ENCODE measurements around the gene NOX1. TPM values are rescaled to one million over a fixed set of nuclear protein-coding genes. Genes with fewer than 3 reads are reported as not detected.
"Not testable (repeated sequence)": the region's sequence is repeated elsewhere in the genome, so short reads cannot be mapped to it uniquely, and the experiment has no call there.

NOX1 gene
- total RNA-seq, 1 donor from 2014 or later, result 0.70 TPM

DNA sequence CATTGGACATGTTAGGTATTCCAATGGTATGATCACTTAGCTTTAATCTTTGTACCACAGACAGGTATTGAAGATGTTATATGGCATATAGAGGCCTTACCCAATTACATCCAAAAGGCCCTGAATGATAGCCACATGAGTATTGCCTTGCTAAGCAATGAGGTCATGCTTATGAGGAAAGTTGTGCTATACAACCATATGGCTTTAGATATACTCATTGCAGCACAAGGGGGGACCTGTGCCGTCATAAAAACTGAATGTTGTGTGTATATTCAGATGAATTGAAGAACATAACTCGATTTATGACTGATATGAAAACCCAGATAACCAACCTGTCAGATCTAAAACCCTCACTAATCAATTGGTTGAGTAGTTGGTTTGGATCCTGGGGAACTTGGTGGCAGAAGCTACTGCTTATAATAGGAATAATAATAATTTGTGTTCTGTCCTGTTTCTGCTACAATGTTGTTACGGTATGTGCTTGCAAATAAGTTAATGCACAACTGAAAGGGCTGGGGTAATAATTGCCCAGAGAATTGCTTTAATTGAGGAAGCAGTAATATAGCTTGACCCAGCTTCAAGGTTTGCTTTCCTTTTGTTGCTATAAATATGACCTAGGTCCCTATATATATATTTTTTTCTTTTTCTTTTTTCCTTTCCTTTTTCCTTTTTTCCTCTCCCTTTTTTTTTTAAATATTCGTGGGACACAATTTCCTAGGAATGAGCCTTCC lies 75.5 kb downstream of the NOX1 start:
- Mint-ChIP-seq H3K36me3 (no peaks in the 10 kb centered on the region), H3K4me1 (ENCODE audit: unreplicated experiment) (no peaks in the 10 kb centered on the region), H3K9me3 (no peaks in the 10 kb centered on the region), H3K27ac (no peak overlapping the region), H3K27me3 (peaks cover 3% of the 10 kb centered on the region), H3K4me3 (no peak overlapping the region)
- DNase-seq (ENCODE audit: extremely low spot score, unreplicated experiment), result no peak
- TF ChIP-seq, protein P1, sequence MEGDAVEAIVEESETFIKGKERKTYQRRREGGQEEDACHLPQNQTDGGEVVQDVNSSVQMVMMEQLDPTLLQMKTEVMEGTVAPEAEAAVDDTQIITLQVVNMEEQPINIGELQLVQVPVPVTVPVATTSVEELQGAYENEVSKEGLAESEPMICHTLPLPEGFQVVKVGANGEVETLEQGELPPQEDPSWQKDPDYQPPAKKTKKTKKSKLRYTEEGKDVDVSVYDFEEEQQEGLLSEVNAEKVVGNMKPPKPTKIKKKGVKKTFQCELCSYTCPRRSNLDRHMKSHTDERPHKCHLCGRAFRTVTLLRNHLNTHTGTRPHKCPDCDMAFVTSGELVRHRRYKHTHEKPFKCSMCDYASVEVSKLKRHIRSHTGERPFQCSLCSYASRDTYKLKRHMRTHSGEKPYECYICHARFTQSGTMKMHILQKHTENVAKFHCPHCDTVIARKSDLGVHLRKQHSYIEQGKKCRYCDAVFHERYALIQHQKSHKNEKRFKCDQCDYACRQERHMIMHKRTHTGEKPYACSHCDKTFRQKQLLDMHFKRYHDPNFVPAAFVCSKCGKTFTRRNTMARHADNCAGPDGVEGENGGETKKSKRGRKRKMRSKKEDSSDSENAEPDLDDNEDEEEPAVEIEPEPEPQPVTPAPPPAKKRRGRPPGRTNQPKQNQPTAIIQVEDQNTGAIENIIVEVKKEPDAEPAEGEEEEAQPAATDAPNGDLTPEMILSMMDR (conservative IDR thresholded peaks at IDR 0.05), result no peak

DNA sequence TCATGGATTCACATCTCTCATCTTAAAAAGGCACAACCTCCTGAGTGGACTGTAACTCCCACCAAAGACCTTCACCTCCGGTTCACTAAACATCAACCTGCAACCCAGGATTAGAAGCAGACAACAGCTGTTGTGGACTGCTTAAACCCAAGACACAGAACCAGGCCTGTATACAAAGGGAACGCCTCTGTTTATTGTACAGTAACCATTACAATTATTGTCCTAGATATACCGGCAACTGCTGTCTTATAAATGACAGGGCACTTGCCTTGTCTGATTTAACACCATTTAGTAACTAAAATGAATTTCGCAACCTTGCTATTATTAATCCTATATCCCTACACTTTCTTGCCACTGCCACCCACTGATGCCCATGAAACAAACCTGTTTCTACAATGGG lies 76.8 kb downstream of the NOX1 start:
- TF ChIP-seq, protein P1 (conservative IDR thresholded peaks at IDR 0.05), result no peak
- no peak for DNase-seq (ENCODE audit: extremely low spot score, unreplicated experiment)
- Mint-ChIP-seq H3K27ac (no peak overlapping the region), H3K27me3 (no peaks in the 10 kb centered on the region), H3K4me3 (no peak overlapping the region), H3K9me3 (no peaks in the 10 kb centered on the region), H3K36me3 (no peaks in the 10 kb centered on the region), H3K4me1 (ENCODE audit: unreplicated experiment) (no peaks in the 10 kb centered on the region)

DNA sequence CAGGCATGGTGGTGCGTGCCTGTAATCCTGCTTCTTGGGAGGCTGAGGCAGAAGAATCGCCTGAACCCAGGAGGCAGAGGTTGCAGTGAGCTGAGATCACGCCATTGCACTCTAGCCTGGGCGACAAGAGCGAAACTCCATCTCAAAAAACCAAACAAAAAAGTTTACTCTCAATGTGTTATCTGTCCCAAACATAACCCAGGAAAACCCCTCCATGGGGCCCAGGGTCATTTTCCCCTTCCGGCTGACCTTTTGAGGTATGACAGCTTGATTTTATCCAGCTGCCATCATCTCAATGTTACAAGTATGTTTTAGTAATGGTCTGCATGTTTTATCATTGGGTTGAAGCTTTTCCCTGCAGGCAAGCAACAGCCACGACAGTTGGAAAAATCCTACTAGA lies 77.8 kb downstream of the NOX1 start:
- H3K4me1 Mint-ChIP-seq (ENCODE audit: unreplicated experiment); H3K27ac Mint-ChIP-seq; H3K36me3 Mint-ChIP-seq; DNase-seq (ENCODE audit: extremely low spot score, unreplicated experiment); H3K9me3 Mint-ChIP-seq; H3K27me3 Mint-ChIP-seq; H3K4me3 Mint-ChIP-seq: not testable (repeated sequence)

Other genes starting within 250 kb of the NOX1 start
- gene TSPAN6, start 237.6 kb downstream of the NOX1 start, total RNA-seq (ENCODE audit: low replicate concordance), result 99.3 and 140 TPM in 2 replicates
- 7.7 and 13.6 TPM in 2 replicates for gene SRPX2, start 230.2 kb downstream of the NOX1 start, total RNA-seq (ENCODE audit: low replicate concordance)
- 4.0 and 7.8 TPM in 2 replicates for gene SYTL4, start 142.2 kb downstream of the NOX1 start, total RNA-seq (ENCODE audit: low replicate concordance)
- gene CSTF2, start 54.0 kb downstream of the NOX1 start, total RNA-seq (ENCODE audit: low replicate concordance), result 20.5 and 24.7 TPM in 2 replicates
- gene XKRX, start 54.6 kb upstream of the NOX1 start, total RNA-seq (ENCODE audit: low replicate concordance), result 1.7 and 5.0 TPM in 2 replicates
- gene ARL13A, start 95.3 kb upstream of the NOX1 start, total RNA-seq (ENCODE audit: low replicate concordance), result not detected in 2 replicates
- gene TRMT2B, start 177.8 kb upstream of the NOX1 start, total RNA-seq (ENCODE audit: low replicate concordance), result 13.9 and 18.3 TPM in 2 replicates
- 3.0 and 5.6 TPM in 2 replicates for gene TMEM35A, start 204.5 kb upstream of the NOX1 start, total RNA-seq (ENCODE audit: low replicate concordance)
- 5.5 and 18.8 TPM in 2 replicates for gene CENPI, start 223.8 kb upstream of the NOX1 start, total RNA-seq (ENCODE audit: low replicate concordance)

Measured in type B pancreatic cell (in vitro differentiated cells).